ENCODE measurements around the gene TIGD6.

TIGD6 gene

DNA sequence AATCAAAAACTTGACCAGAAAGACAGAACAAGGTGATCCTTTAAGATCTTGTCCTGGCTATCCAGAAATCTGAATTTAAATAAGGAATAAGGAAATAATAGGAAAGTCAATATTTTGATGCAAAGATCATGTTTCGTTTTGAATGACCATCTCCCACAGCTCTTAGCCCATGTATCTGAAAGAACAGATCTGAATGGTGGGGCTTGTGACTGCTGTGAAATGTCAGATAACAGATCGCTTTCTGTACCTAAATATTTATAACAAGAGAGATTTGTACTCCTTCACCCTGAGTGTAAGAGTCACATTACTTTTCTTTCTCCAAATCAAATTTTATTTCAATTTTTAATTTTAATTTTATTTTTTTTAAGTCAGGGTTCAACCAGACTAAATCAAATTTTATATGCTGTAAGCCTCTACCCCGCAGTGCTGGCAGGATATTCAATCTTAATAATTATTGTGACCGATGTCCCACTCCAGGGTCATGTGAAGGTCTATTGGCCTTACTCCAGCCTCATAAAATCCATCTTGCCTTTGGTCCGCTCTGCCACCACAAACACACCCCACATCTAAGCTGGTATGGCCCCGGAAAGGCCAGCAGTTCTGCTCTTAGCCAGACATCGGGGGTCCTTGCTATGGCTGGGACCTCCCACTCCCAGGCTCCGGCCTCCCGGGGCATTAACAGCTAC, 46.9 kb downstream of the TIGD6 start:
- no peak overlapping the region for H2AFZ ChIP-seq (ENCODE audit: low read depth, low read length, severe bottlenecking)
- no peaks in the 10 kb centered on the region for H3F3A ChIP-seq (ENCODE audit: insufficient read depth)
- H3K9me3 ChIP-seq (ENCODE audit: insufficient read depth, low read length) = no peaks in the 10 kb centered on the region
- no peak overlapping the region for H3K4me2 ChIP-seq (ENCODE audit: low read depth, low read length, poor library complexity, severe bottlenecking)
- no peak overlapping the region for H3K4me3 ChIP-seq (ENCODE audit: insufficient read depth, low read length, poor library complexity, severe bottlenecking)
- no peaks in the 10 kb centered on the region for H4K20me1 ChIP-seq (ENCODE audit: low read depth, low read length)
- no peak overlapping the region for H3K9ac ChIP-seq (ENCODE audit: low read length)
- no peaks in the 10 kb centered on the region for H3K36me3 ChIP-seq (ENCODE audit: low read length)
- no peaks in the 10 kb centered on the region for H3K9me2 ChIP-seq (replicated peaks; ENCODE audit: insufficient read depth, low read length)
- no peaks in the 10 kb centered on the region for H3K27me3 ChIP-seq (ENCODE audit: low read length)
- no peaks in the 10 kb centered on the region for H3K79me2 ChIP-seq (ENCODE audit: insufficient read depth, low read length)
- no peak overlapping the region for H3K27ac ChIP-seq (ENCODE audit: low read depth, low read length)
- TF ChIP-seq, protein P1, sequence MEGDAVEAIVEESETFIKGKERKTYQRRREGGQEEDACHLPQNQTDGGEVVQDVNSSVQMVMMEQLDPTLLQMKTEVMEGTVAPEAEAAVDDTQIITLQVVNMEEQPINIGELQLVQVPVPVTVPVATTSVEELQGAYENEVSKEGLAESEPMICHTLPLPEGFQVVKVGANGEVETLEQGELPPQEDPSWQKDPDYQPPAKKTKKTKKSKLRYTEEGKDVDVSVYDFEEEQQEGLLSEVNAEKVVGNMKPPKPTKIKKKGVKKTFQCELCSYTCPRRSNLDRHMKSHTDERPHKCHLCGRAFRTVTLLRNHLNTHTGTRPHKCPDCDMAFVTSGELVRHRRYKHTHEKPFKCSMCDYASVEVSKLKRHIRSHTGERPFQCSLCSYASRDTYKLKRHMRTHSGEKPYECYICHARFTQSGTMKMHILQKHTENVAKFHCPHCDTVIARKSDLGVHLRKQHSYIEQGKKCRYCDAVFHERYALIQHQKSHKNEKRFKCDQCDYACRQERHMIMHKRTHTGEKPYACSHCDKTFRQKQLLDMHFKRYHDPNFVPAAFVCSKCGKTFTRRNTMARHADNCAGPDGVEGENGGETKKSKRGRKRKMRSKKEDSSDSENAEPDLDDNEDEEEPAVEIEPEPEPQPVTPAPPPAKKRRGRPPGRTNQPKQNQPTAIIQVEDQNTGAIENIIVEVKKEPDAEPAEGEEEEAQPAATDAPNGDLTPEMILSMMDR (IDR thresholded peaks at IDR 0.05; ENCODE audit: insufficient read depth, low read length, poor library complexity, severe bottlenecking) = no peak
- no peak for TF ChIP-seq EZH2phosphoT487 (conservative IDR thresholded peaks at IDR 0.05; ENCODE audit: low read length)

DNA sequence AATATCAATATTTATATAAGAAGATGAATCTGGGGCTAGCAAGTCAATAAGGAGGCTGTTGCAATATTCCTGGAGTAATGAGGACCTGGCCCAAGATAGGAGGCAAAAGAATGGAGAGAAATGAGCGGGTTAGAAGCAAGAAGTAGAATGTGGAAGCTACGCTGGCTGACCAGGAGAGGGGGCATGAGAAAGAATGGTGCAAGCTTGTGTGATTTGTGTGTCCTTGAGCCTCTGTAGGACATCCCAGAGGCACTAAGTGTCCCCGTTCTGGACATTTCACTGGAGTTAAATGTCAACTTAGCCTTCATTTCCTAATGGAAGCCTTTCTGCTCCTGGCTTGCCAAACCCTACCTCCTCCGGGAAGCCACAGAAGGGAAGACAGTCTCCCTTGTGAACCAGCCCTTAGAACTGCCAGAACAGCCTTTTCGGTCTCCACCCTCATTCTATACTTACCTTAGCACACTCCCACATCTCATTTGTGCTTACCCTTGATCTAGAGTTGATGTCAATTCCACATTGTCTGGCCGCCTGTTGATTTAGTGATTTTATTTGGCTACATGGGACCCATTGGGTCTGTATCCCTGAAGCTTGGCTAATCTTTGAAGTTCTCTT, 49.2 kb downstream of the TIGD6 start:
- no peaks in the 10 kb centered on the region for H3K9me3 ChIP-seq (ENCODE audit: insufficient read depth, low read length)
- H3K4me2 ChIP-seq (ENCODE audit: low read depth, low read length, poor library complexity, severe bottlenecking) = no peak overlapping the region
- no peaks in the 10 kb centered on the region for H3K79me2 ChIP-seq (ENCODE audit: insufficient read depth, low read length)
- no peak overlapping the region for H3K27ac ChIP-seq (ENCODE audit: low read depth, low read length)
- H3K9me2 ChIP-seq (replicated peaks; ENCODE audit: insufficient read depth, low read length) = no peaks in the 10 kb centered on the region
- no peaks in the 10 kb centered on the region for H4K20me1 ChIP-seq (ENCODE audit: low read depth, low read length)
- H3K9ac ChIP-seq (ENCODE audit: low read length) = no peak overlapping the region
- H3F3A ChIP-seq (ENCODE audit: insufficient read depth) = no peaks in the 10 kb centered on the region
- no peak for TF ChIP-seq EZH2phosphoT487 (conservative IDR thresholded peaks at IDR 0.05; ENCODE audit: low read length)
- TF ChIP-seq, protein P1 (IDR thresholded peaks at IDR 0.05; ENCODE audit: insufficient read depth, low read length, poor library complexity, severe bottlenecking) = no peak
- no peaks in the 10 kb centered on the region for H3K27me3 ChIP-seq (ENCODE audit: low read length)
- H3K36me3 ChIP-seq (ENCODE audit: low read length) = no peaks in the 10 kb centered on the region
- H3K4me3 ChIP-seq (ENCODE audit: insufficient read depth, low read length, poor library complexity, severe bottlenecking) = no peak overlapping the region
- no peak overlapping the region for H2AFZ ChIP-seq (ENCODE audit: low read depth, low read length, severe bottlenecking)

GRCh38 chr5:149948993-149949392, 51.5 kb downstream of the TIGD6 start:
- Histone ChIP-seq H3F3A (ENCODE audit: insufficient read depth) (no peaks in the 10 kb centered on the region), H3K79me2 (ENCODE audit: insufficient read depth, low read length) (no peaks in the 10 kb centered on the region), H3K9me2 (replicated peaks; ENCODE audit: insufficient read depth, low read length) (no peaks in the 10 kb centered on the region), H3K27ac (ENCODE audit: low read depth, low read length) (no peak overlapping the region), H3K36me3 (ENCODE audit: low read length) (no peaks in the 10 kb centered on the region), H4K20me1 (ENCODE audit: low read depth, low read length) (no peaks in the 10 kb centered on the region), H3K9ac (ENCODE audit: low read length) (no peak overlapping the region), H3K27me3 (ENCODE audit: low read length) (no peaks in the 10 kb centered on the region), H3K4me3 (ENCODE audit: insufficient read depth, low read length, poor library complexity, severe bottlenecking) (no peak overlapping the region), H2AFZ (ENCODE audit: low read depth, low read length, severe bottlenecking) (no peak overlapping the region), H3K4me2 (ENCODE audit: low read depth, low read length, poor library complexity, severe bottlenecking) (no peak overlapping the region), H3K9me3 (ENCODE audit: insufficient read depth, low read length) (no peaks in the 10 kb centered on the region)
- TF ChIP-seq, protein P1 (IDR thresholded peaks at IDR 0.05; ENCODE audit: insufficient read depth, low read length, poor library complexity, severe bottlenecking) = no peak
- no peak for TF ChIP-seq EZH2phosphoT487 (conservative IDR thresholded peaks at IDR 0.05; ENCODE audit: low read length)
